Stimulated activated CD8-positive, alpha-beta memory T cell treated with anti-CD3 and anti-CD28 coated beads, Interleukin-2, amount 100 ng/mL, for 48 hours (primary cell): Measurements from ENCODE around the gene SAXO1.
"Not testable (repeated sequence)": the region's sequence is repeated elsewhere in the genome, so short reads cannot be mapped to it uniquely, and the experiment has no call there.

Source experiments
- DNase-seq, 2 donors: peaks; one replicate each; pipeline ENCODE4 v3.0.0-alpha.2; 2020; ENCODE audit warnings: low read depth in 2 of 2

SAXO1 gene

GRCh38 chr9:19033015-19033414 lies at the start of gene SAXO1:
Gene SAXO1 (minus strand): TSS chr9:19033209. CDS start chr9:19032908, 301 bp downstream.
- DNase-seq: no peak

GRCh38 chr9:19074836-19075235 lies 41.8 kb upstream of the SAXO1 start:
- no peak for DNase-seq

GRCh38 chr9:19074229-19074628 lies 41.2 kb upstream of the SAXO1 start:
- DNase-seq: no peak

GRCh38 chr9:19057033-19057432 lies 24.0 kb upstream of the SAXO1 start:
- DNase-seq: no peak

GRCh38 chr9:19050637-19051591 lies 17.9 kb upstream of the SAXO1 start:
- no peak for DNase-seq

GRCh38 chr9:19049917-19050636 lies 17.1 kb upstream of the SAXO1 start:
- DNase-seq: no peak

- peak; percentile 87 to 89 for DNase-seq
Observed at GRCh38 chr9:19048966-19049916, 16.2 kb upstream of the SAXO1 start, which contains the start of gene RRAGA. Gene RRAGA (plus strand): TSS chr9:19049427. CDS start chr9:19049660, 233 bp downstream.

GRCh38 chr9:19036611-19037010 lies 3.6 kb upstream of the SAXO1 start:
- no peak for DNase-seq

- DNase-seq: no peak
Observed at GRCh38 chr9:19032406-19032805, 603 bp downstream of the SAXO1 start.

- no peak for DNase-seq
Observed at GRCh38 chr9:19030899-19031298, 2.1 kb downstream of the SAXO1 start.

- no peak for DNase-seq
Observed at GRCh38 chr9:19028835-19029451, 4.1 kb downstream of the SAXO1 start.

GRCh38 chr9:19027825-19028224 lies 5.2 kb downstream of the SAXO1 start:
- no peak for DNase-seq

GRCh38 chr9:19026375-19026774 lies 6.6 kb downstream of the SAXO1 start:
- DNase-seq: no peak

- no peak for DNase-seq
Observed at GRCh38 chr9:19023078-19023477, 9.9 kb downstream of the SAXO1 start.

- no peak for DNase-seq
Observed at GRCh38 chr9:19022206-19022605, 10.8 kb downstream of the SAXO1 start.

- DNase-seq: not testable (repeated sequence)
Observed at GRCh38 chr9:19021649-19022048, 11.4 kb downstream of the SAXO1 start.

- no peak for DNase-seq
Observed at GRCh38 chr9:19020886-19021455, 12.0 kb downstream of the SAXO1 start.

GRCh38 chr9:19018201-19018600 lies 14.8 kb downstream of the SAXO1 start:
- no peak for DNase-seq

GRCh38 chr9:19009391-19009965 lies 23.5 kb downstream of the SAXO1 start:
- no peak for DNase-seq

GRCh38 chr9:19000133-19000532 lies 32.9 kb downstream of the SAXO1 start:
- DNase-seq: no peak
